GM18505 (cell line): ENCODE data around the gene CEP162.

Experiments used
- ATAC-seq: cut with Tn5 transposase; IDR thresholded peaks from one replicate; pipeline ENCODE4 v1.9.1; 2021; ENCODE audit not compliant: unreplicated experiment
- POLR2A ChIP-seq: IDR thresholded peaks from 4 replicates; pipeline ENCODE4 v1.6.1; 2011; ENCODE audit warnings: borderline replicate concordance; ENCODE audit not compliant: insufficient read depth, insufficient read length; ENCODE audit errors: extremely low read depth

Gene CEP162

GRCh38 chr6:84227434-84228197 lies at the start of gene CEP162:
TSS of gene CEP162 (minus strand) at chr6:84227643. CDS start at chr6:84226393, 1,250 bp downstream.
- ATAC-seq, result peak; percentile 98
- no peak for TF ChIP-seq POLR2A

GRCh38 chr6:84274856-84275255 lies 47.4 kb upstream of the CEP162 start:
- ATAC-seq, result no peak
- TF ChIP-seq POLR2A, result no peak

- TF ChIP-seq POLR2A, result no peak
- no peak for ATAC-seq
Observed at GRCh38 chr6:84273048-84273809, 45.8 kb upstream of the CEP162 start.

- ATAC-seq, result no peak
- no peak for TF ChIP-seq POLR2A
Observed at GRCh38 chr6:84272298-84272697, 44.9 kb upstream of the CEP162 start.

GRCh38 chr6:84271061-84271716 lies 43.7 kb upstream of the CEP162 start:
- TF ChIP-seq POLR2A, result no peak
- ATAC-seq, result no peak

GRCh38 chr6:84269947-84270733 lies 42.7 kb upstream of the CEP162 start:
- no peak for TF ChIP-seq POLR2A
- no peak for ATAC-seq

GRCh38 chr6:84268781-84269180 lies 41.3 kb upstream of the CEP162 start:
- no peak for ATAC-seq
- TF ChIP-seq POLR2A, result no peak

- ATAC-seq, result no peak
- no peak for TF ChIP-seq POLR2A
Observed at GRCh38 chr6:84263557-84263956, 36.1 kb upstream of the CEP162 start.

- ATAC-seq, result no peak
- TF ChIP-seq POLR2A, result no peak
Observed at GRCh38 chr6:84260926-84261325, 33.5 kb upstream of the CEP162 start.

GRCh38 chr6:84260196-84260595 lies 32.8 kb upstream of the CEP162 start:
- ATAC-seq, result no peak
- no peak for TF ChIP-seq POLR2A

GRCh38 chr6:84258866-84259265 lies 31.4 kb upstream of the CEP162 start:
- ATAC-seq, result no peak
- TF ChIP-seq POLR2A, result no peak

GRCh38 chr6:84258268-84258667 lies 30.8 kb upstream of the CEP162 start:
- no peak for TF ChIP-seq POLR2A
- ATAC-seq, result no peak

GRCh38 chr6:84255641-84256040 lies 28.2 kb upstream of the CEP162 start:
- TF ChIP-seq POLR2A, result no peak
- ATAC-seq, result no peak

- no peak for TF ChIP-seq POLR2A
- no peak for ATAC-seq
Observed at GRCh38 chr6:84253380-84253779, 25.9 kb upstream of the CEP162 start.
